IPS DF 19.7 (cell line): ENCODE data around the gene C11orf97.
"Not testable (repeated sequence)": the region's sequence is repeated elsewhere in the genome, so short reads cannot be mapped to it uniquely, and the experiment has no call there.

Experiments
- DNase-seq: peaks from one replicate; pipeline ENCODE4 v3.0.0-alpha.2; 2013; ENCODE audit warnings: low read depth, low spot score

The C11orf97 gene

DNA sequence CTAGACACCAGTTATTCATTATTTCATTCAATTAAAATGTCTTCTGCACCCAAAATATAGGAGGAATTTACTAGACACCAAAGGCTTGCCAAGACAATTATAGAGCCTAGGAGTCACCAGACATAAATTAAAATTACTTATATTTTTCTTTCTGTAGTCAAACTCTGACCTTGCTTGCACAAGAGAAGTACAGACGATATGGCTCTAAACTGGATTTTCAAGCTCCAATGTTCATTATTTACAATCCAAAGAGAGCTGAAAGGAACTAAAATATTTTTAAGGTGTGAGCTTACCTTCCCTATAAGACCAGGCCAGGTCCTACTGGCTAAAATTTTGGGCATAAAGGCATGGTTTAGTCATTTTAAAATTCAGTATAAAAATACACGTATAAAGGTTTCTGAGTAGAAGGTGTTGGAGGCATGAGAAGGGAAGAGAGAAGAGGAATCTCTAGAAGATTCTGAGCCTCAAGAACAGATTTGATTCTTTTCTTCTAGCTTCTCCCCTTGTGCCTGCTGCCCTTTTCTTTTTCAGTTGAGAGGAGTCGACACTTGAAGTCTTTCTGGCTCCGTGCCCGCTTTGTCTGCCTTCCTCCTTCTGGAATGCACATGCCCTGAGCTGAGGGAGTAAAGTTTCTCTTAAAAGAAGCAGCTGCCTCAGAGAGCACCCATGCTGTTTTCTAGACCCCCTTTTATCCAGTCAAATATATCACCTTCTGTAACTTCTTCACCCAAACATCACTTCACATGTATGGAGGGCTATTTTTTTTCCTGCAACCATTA, 13.5 kb downstream of the C11orf97 start:
- DNase-seq = no peak

- no peak for DNase-seq
Measured at GRCh38 chr11:94526645-94527438, 14.6 kb downstream of the C11orf97 start.

- DNase-seq = no peak
Measured at GRCh38 chr11:94528551-94528950, 16.3 kb downstream of the C11orf97 start.

DNA sequence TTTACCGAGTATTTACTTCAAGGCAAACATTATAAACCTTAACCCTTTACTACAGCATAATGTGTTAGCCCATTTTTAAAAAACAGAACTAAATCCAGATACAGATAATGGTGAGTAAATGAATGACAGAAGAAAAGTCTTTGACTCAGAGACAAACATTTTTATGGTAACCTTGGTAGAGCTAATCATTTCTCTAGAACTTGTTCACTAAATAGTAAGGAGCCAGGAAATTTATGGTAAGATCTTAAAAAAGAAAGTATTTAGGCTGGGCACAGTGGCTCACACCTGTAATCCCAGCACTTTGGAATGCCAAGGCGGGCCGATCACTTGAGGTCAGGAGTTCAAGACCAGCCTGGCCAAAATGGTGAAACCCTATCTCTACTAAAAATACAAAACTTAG, 19.9 kb downstream of the C11orf97 start:
- DNase-seq = no peak

- no peak for DNase-seq
Measured at GRCh38 chr11:94533206-94533605, 20.9 kb downstream of the C11orf97 start.

DNA sequence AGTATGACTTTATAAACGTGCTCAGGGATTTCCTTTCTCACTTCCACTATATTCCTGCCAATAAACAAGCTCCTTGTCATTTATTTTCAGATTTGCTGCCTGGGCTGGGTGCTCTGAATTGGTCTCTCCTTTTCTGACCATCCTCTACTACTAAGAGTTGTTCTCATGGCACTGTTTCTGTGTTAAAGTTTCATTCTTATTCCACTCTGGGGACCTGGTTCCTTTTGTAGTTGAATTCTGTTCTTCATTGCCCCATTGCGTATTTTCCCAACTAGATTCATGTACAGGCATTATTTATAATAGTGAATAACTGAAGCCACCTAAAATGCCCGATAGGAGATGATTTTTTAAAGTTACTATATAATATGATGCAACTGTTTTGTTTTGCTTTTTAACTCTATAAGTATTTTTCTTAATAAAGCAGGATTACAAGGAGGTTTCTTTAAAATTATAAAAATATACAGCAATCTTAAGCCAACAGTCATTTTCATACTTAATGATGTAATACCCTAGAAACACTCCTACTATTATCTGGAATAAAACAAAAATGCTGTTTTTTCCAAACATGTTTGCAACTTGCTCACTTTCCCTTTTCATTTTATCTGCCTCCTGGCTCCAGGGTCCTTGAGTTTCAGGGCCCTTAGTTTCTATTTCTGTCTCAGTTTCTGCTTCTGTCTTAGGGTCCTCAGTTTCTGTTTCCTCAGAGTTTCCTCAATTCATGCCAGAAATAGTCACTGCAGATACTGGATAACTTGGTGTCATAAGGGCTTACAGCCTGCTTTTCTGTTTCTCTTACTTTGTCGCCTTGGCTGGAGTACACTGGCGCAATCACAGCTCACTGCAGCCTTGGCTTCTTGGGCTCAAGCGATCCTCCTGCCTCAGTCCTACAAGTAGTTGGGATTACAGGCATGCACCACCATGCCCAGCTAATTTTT, 21.7 kb downstream of the C11orf97 start:
- DNase-seq = no peak

DNA sequence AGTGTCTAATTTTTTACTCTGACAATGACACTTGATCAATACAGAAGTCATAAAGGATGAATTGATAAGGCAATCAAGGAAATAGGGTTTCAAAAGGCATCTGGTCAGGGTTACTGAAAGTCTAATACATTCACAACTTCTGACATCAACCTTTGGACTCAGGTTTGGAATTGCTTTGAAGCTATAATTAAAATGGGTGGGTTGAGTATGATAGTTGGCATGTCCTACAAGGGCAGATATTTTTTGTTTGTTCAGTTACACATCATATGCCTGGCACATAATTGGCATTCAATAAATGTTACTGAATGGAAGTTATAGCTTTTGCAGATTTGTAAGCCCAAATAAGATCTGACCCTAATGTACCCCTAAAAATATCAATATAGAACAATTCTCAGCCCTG, 24.1 kb downstream of the C11orf97 start:
- no peak for DNase-seq

GRCh38 chr11:94537031-94537600, 24.9 kb downstream of the C11orf97 start:
- DNase-seq = no peak

- no peak for DNase-seq
Measured at GRCh38 chr11:94539420-94539819, 27.2 kb downstream of the C11orf97 start.

- no peak for DNase-seq
Measured at GRCh38 chr11:94543695-94544645, 31.7 kb downstream of the C11orf97 start, which contains the start of gene FUT4. Gene FUT4, plus strand, starts transcription at chr11:94543921. Its CDS starts 213 bp downstream, at chr11:94544134.

DNA sequence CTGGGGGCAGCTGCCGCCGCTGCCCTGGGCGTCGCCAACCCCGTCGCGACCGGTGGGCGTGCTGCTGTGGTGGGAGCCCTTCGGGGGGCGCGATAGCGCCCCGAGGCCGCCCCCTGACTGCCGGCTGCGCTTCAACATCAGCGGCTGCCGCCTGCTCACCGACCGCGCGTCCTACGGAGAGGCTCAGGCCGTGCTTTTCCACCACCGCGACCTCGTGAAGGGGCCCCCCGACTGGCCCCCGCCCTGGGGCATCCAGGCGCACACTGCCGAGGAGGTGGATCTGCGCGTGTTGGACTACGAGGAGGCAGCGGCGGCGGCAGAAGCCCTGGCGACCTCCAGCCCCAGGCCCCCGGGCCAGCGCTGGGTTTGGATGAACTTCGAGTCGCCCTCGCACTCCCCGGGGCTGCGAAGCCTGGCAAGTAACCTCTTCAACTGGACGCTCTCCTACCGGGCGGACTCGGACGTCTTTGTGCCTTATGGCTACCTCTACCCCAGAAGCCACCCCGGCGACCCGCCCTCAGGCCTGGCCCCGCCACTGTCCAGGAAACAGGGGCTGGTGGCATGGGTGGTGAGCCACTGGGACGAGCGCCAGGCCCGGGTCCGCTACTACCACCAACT, 32.5 kb downstream of the C11orf97 start:
- DNase-seq = no peak

DNA sequence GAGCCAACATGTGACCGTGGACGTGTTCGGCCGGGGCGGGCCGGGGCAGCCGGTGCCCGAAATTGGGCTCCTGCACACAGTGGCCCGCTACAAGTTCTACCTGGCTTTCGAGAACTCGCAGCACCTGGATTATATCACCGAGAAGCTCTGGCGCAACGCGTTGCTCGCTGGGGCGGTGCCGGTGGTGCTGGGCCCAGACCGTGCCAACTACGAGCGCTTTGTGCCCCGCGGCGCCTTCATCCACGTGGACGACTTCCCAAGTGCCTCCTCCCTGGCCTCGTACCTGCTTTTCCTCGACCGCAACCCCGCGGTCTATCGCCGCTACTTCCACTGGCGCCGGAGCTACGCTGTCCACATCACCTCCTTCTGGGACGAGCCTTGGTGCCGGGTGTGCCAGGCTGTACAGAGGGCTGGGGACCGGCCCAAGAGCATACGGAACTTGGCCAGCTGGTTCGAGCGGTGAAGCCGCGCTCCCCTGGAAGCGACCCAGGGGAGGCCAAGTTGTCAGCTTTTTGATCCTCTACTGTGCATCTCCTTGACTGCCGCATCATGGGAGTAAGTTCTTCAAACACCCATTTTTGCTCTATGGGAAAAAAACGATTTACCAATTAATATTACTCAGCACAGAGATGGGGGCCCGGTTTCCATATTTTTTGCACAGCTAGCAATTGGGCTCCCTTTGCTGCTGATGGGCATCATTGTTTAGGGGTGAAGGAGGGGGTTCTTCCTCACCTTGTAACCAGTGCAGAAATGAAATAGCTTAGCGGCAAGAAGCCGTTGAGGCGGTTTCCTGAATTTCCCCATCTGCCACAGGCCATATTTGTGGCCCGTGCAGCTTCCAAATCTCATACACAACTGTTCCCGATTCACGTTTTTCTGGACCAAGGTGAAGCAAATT, 33.3 kb downstream of the C11orf97 start:
- no peak for DNase-seq

DNA sequence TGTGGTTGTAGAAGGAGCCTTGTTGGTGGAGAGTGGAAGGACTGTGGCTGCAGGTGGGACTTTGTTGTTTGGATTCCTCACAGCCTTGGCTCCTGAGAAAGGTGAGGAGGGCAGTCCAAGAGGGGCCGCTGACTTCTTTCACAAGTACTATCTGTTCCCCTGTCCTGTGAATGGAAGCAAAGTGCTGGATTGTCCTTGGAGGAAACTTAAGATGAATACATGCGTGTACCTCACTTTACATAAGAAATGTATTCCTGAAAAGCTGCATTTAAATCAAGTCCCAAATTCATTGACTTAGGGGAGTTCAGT, 33.9 kb downstream of the C11orf97 start:
- DNase-seq = no peak

DNA sequence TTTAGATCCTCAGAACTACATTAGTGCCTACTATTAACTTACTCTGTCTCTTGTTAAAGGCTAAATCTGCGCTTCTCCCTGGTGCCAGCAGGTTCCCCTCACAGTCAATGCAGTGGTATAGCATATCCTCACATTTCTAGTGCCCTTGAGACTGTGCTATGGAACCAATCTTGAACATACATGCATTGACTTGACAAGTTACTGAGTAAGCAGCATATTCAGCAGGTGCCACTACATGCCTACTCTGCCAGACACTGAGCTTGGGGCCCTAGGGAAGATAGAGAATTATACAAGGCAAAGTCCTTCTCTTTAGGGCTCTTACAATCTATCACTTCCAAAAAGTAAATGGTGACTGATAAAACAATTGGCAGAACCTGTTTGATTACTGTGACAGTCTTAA, 34.6 kb downstream of the C11orf97 start:
- no peak for DNase-seq

- DNase-seq = no peak
Measured at GRCh38 chr11:94549146-94549545, 36.9 kb downstream of the C11orf97 start.

- DNase-seq = no peak
Measured at GRCh38 chr11:94550513-94550912, 38.3 kb downstream of the C11orf97 start.

DNA sequence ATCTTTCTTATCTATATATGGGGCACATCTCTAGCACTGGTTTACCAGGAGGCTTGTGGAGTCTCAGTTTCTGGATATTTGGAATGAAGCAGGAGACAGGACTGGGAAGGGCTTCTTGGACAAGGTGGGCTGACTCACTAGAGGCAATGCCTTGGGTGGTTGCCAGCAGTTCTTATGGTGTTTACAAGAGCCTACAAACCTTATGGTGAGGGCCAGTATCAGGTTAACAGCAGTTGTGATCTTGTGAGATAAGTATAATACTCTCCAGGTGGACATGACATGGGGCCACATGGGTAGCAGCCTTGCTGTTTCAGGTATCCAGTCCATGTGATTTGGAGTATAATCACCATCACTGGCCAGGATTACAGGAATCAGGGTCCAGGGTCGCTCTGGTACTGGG, 41.7 kb downstream of the C11orf97 start:
- DNase-seq = no peak

DNA sequence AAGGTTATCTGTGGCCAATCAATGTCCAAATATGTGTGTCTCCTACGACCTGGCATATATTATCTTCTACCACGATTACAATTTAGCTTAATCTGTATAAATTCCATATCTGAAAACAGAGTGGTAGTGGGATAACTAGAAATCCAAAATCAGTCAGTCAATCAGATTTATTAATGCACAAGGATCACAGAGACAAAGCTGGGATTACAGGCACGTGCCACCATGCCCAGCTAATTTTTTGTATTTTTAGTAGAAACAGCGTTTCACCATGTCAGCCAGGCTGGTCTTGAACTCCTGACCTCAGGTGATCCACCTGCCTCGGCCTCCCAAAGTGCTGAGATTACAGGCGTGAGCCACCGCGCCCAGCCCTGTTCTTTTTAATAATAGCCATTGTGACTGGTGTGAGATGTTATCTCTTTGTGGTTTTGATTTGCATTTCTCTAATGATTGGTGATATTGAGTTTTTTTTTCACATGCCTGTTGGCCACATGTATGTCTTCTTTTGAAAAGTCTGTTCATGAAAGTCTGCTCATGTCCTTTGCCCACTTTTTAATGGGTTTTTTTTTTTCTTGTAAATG, 43.6 kb downstream of the C11orf97 start:
- not testable (repeated sequence) for DNase-seq

GRCh38 chr11:94557421-94557820, 45.2 kb downstream of the C11orf97 start:
- DNase-seq = no peak
